Testis (tissue), 2 donors: ENCODE measurements around the gene CAPZB.

Experiments used
- CTCF ChIP-seq, 3 experiments: fragments of 450-650 bp in 2 of 3; fragments of 200-600 bp in 1 of 3; sonication (generic) in 1 of 3; IDR thresholded peaks; one replicate each; pipeline ENCODE4 v1.5.1; 2016 to 2019; ENCODE audit warnings: antibody characterized with exemption in 3 of 3, mild to moderate bottlenecking in 2 of 3, moderate library complexity in 1 of 3
- POLR2A ChIP-seq: fragments of 450-650 bp; IDR thresholded peaks from one replicate; pipeline ENCODE4 v1.6.1; 2017; ENCODE audit warnings: antibody characterized with exemption, mild to moderate bottlenecking, moderate library complexity

GRCh38 chr1:19374926-19375325, 110.4 kb downstream of the CAPZB start:
- TF ChIP-seq CTCF (IDR thresholded peaks at IDR 0.05): no peak
- TF ChIP-seq POLR2A: no peak
